Astrocyte (in vitro differentiated cells and primary cell): ENCODE data around the gene ERC1.
"Not testable (repeated sequence)": the region's sequence is repeated elsewhere in the genome, so short reads cannot be mapped to it uniquely, and the experiment has no call there.

ENCODE experiments used
- CTCF ChIP-seq: IDR thresholded peaks from 2 replicates; pipeline ENCODE4 v1.5.1; 2011; ENCODE audit warnings: low read depth, mild to moderate bottlenecking, inconsistent platforms, low read length, moderate library complexity; ENCODE audit not compliant: insufficient read depth
- EZH2 ChIP-seq: IDR thresholded peaks from 2 replicates; pipeline ENCODE4 v1.6.1; 2012; ENCODE audit warnings: mild to moderate bottlenecking, low read length, inconsistent platforms; ENCODE audit not compliant: insufficient read depth

- TF ChIP-seq EZH2, CTCF: not testable (repeated sequence)
These were observed 60.6 kb downstream of the ERC1 start for GRCh38 chr12:1051672-1052071.
